Tibial nerve (tissue), 4 donors: ENCODE measurements around the gene SYT17.

Experiments
- CTCF ChIP-seq, 5 experiments: fragments of 200-600 bp in 3 of 5; fragments of 450-650 bp in 2 of 5; sonication (generic) in 3 of 5; IDR thresholded peaks; one replicate each; pipeline ENCODE4 v1.5.1; 2016 to 2019; ENCODE audit warnings: antibody characterized with exemption in 5 of 5, mild to moderate bottlenecking in 3 of 5, moderate library complexity in 2 of 5
- EP300 ChIP-seq, 2 donors: sonication (generic); formaldehyde crosslinking; IDR thresholded peaks; one replicate each; pipeline ENCODE4 v1.6.1; 2017; ENCODE audit warnings: antibody characterized with exemption in 2 of 2, mild to moderate bottlenecking in 1 of 2

- no peak for TF ChIP-seq CTCF (IDR thresholded peaks at IDR 0.05)
- no peak for TF ChIP-seq EP300 (IDR thresholded peaks at IDR 0.05)
Observed at GRCh38 chr16:19238406-19238805, 70.4 kb downstream of the SYT17 start.
